NCI-H1694 (cell line): ENCODE measurements around the gene ZC3H4.

Source experiments
- DNase-seq: peaks from one replicate; lab custom pipeline; 2025; lab: John Stamatoyannopoulos, UW

ZC3H4 gene

GRCh38 chr19:47047763-47048405 lies 65.7 kb downstream of the ZC3H4 start:
- DNase-seq = peak; percentile 84

- DNase-seq = no peak
Measured at GRCh38 chr19:47047272-47047762, 66.3 kb downstream of the ZC3H4 start.

- DNase-seq = no peak
Measured at GRCh38 chr19:47045867-47046470, 67.6 kb downstream of the ZC3H4 start.

GRCh38 chr19:47044946-47045866 lies 68.4 kb downstream of the ZC3H4 start:
- DNase-seq = no peak

GRCh38 chr19:47040869-47041268 lies 72.7 kb downstream of the ZC3H4 start:
- DNase-seq = no peak

- DNase-seq = no peak
Measured at GRCh38 chr19:47039239-47039874, 74.2 kb downstream of the ZC3H4 start.

- DNase-seq = no peak
Measured at GRCh38 chr19:47037766-47038165, 75.8 kb downstream of the ZC3H4 start.

- no peak for DNase-seq
Measured at GRCh38 chr19:47036097-47036651, 77.4 kb downstream of the ZC3H4 start.

- peak; percentile 78 for DNase-seq
Measured at GRCh38 chr19:47035127-47036096, 78.2 kb downstream of the ZC3H4 start.

GRCh38 chr19:47032171-47032811 lies 81.3 kb downstream of the ZC3H4 start:
- DNase-seq = no peak

- peak; percentile 41 for DNase-seq
Measured at GRCh38 chr19:47028195-47028601, 85.4 kb downstream of the ZC3H4 start.

GRCh38 chr19:47027586-47028088 lies 85.9 kb downstream of the ZC3H4 start:
- DNase-seq = no peak

GRCh38 chr19:47026889-47027288 lies 86.7 kb downstream of the ZC3H4 start:
- no peak for DNase-seq

- DNase-seq = no peak
Measured at GRCh38 chr19:47026156-47026555, 87.4 kb downstream of the ZC3H4 start.

GRCh38 chr19:47024502-47024901 lies 89.1 kb downstream of the ZC3H4 start:
- no peak for DNase-seq

- no peak for DNase-seq
Measured at GRCh38 chr19:47023448-47023794, 90.2 kb downstream of the ZC3H4 start.

- no peak for DNase-seq
Measured at GRCh38 chr19:47022541-47023447, 90.8 kb downstream of the ZC3H4 start.

GRCh38 chr19:47022140-47022536 lies 91.4 kb downstream of the ZC3H4 start:
- DNase-seq = no peak

- no peak for DNase-seq
Measured at GRCh38 chr19:47021536-47022139, 91.9 kb downstream of the ZC3H4 start.
